ENCODE data around the gene PTMA. TPM values are rescaled to one million over a fixed set of nuclear protein-coding genes. Genes with fewer than 3 reads are reported as not detected.

PTMA gene
- polyA plus RNA-seq, 1 of the 3 experiments (the other 2 are of a cell fraction), result 767 TPM

- TF ChIP-seq TCF12 (IDR thresholded peaks at IDR 0.05), result no peak
- no peak for TF ChIP-seq NFIC (IDR thresholded peaks at IDR 0.05; ENCODE audit: borderline replicate concordance)
- TF ChIP-seq MEF2A (IDR thresholded peaks at IDR 0.05; ENCODE audit: borderline replicate concordance, low read depth), result no peak
- TF ChIP-seq GABPA (IDR thresholded peaks at IDR 0.05; ENCODE audit: low read depth), result no peak
- no peak for TF ChIP-seq RCOR1 (IDR thresholded peaks at IDR 0.05; ENCODE audit: low read length)
Measured at GRCh38 chr2:231660860-231661259, 47.5 kb upstream of the PTMA start (continued).

DNA sequence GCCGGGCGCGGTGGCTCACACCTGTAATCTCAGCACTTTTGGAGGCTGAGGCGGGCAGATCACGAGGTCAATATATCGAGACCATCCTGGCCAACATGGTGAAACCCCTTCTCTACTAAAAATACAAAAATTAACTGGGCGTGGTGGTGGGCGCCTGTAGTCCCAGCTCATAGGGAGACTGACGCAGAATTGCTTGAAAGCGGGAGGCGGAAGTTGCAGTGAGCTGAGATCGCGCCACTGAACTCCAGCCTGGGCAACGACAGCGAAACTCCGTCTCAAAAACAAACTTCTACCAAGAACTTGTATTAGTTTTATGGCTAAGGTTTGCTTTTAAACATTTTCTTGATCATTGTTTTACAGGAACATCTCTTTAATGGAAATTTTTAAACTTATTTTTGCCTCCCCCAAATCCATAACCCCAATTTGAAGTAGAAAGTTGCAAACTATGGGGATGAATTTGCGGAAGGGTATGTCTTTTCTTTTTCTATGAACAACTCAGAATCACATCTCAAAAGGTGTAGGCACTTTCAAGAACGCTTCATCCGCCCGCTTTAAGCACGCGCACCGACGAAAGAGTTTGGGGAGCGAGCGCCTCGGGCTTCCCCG, 46.8 kb upstream of the PTMA start:
- WGBS (ENCODE audit: low lambda C conversion rate), result 93% methylated on average over 28 of the region's 28 CpGs
- ChIA-PET CTCF (interaction anchor here (1.1 to 20.8 kb wide), 2 partner anchors 13 to 53 kb away, joined by 3 to 283 read pairs; no protein-coding TSS in a partner anchor), POLR2A (no interaction called here)
- no peaks in the 10 kb centered on the region for H3K9me3 ChIP-seq
- H3F3A ChIP-seq (replicated peaks; ENCODE audit: insufficient read depth), result no peaks in the 10 kb centered on the region
- DNase-seq, result no peak
- no peaks in the 10 kb centered on the region for H3K36me3 ChIP-seq (replicated peaks in 1 of 2; ENCODE audit: control insufficient read depth in 1 of 2, insufficient read depth in 2 of 2, low read length in 1 of 2)
- H4K20me1 ChIP-seq (ENCODE audit: insufficient read depth), result no peaks in the 10 kb centered on the region
- H3K27ac ChIP-seq (ENCODE audit: low read depth in 2 of 2, low read length in 1 of 2), result no peak overlapping the region
- TF ChIP-seq NFIC (IDR thresholded peaks at IDR 0.05; ENCODE audit: borderline replicate concordance), result no peak
- TF ChIP-seq IRF3 (IDR thresholded peaks at IDR 0.05; ENCODE audit: low read depth, low read length), result no peak
- no peak for TF ChIP-seq FOSL2 (IDR thresholded peaks at IDR 0.05; ENCODE audit: borderline replicate concordance, low read depth)
- TF ChIP-seq TAF1 (IDR thresholded peaks at IDR 0.05; ENCODE audit: borderline replicate concordance, low read depth, low read length), result no peak
- TF ChIP-seq TEAD4 (IDR thresholded peaks at IDR 0.05; ENCODE audit: borderline replicate concordance, insufficient read depth), result no peak
- TF ChIP-seq RXRA (IDR thresholded peaks at IDR 0.05; ENCODE audit: borderline replicate concordance, low read depth), result no peak
- TF ChIP-seq JUND (IDR thresholded peaks at IDR 0.05), result no peak
- TF ChIP-seq CTCF (IDR thresholded peaks at IDR 0.05), result no peak
- no peak for TF ChIP-seq ELF1 (IDR thresholded peaks at IDR 0.05)
- TF ChIP-seq, protein P1, sequence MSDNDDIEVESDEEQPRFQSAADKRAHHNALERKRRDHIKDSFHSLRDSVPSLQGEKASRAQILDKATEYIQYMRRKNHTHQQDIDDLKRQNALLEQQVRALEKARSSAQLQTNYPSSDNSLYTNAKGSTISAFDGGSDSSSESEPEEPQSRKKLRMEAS (IDR thresholded peaks at IDR 0.05; ENCODE audit: low read depth), result no peak
- TF ChIP-seq USF2 (IDR thresholded peaks at IDR 0.05; ENCODE audit: borderline replicate concordance, low read depth, low read length), result no peak
- no peak for TF ChIP-seq FOXM1 (IDR thresholded peaks at IDR 0.05; ENCODE audit: low read depth)
- no peak for TF ChIP-seq GABPA (IDR thresholded peaks at IDR 0.05; ENCODE audit: low read depth)
- no peak for TF ChIP-seq PBX3 (IDR thresholded peaks at IDR 0.05)
- no peak for TF ChIP-seq FOXJ3 (CRISPR knock-in tag; IDR thresholded peaks at IDR 0.05)
- no peaks in the 10 kb centered on the region for H3K27me3 ChIP-seq (ENCODE audit: insufficient read depth)
- no peak overlapping the region for H3K9ac ChIP-seq
- H2AFZ ChIP-seq (ENCODE audit: low read depth), result no peak overlapping the region
- no peak overlapping the region for H3K4me2 ChIP-seq
- no peaks in the 10 kb centered on the region for H3K79me2 ChIP-seq (ENCODE audit: insufficient read depth)
- H3K4me3 ChIP-seq (ENCODE audit: low read depth in 2 of 2, low read length in 1 of 2), result no peak overlapping the region
- peaks cover 3 to 7% of the 10 kb centered on the region in 2 experiments; a peak in 2 of 4 replicates for H3K4me1 ChIP-seq (ENCODE audit: control insufficient read depth in 1 of 2, insufficient read depth in 2 of 2, low read depth in 1 of 2, low read length in 1 of 2)
- H3K9me2 ChIP-seq, result no peaks in the 10 kb centered on the region

Data from SK-N-SH (cell line).